Kidney glomerular epithelial cell (primary cell): ENCODE measurements around the gene NFAT5.

Experiments used
- DNase-seq: peaks from one replicate; lab custom pipeline; 2025; lab: John Stamatoyannopoulos, UW

Gene NFAT5

GRCh38 chr16:69644790-69645189 is 79.0 kb downstream of the NFAT5 start:
- DNase-seq = no peak

DNA sequence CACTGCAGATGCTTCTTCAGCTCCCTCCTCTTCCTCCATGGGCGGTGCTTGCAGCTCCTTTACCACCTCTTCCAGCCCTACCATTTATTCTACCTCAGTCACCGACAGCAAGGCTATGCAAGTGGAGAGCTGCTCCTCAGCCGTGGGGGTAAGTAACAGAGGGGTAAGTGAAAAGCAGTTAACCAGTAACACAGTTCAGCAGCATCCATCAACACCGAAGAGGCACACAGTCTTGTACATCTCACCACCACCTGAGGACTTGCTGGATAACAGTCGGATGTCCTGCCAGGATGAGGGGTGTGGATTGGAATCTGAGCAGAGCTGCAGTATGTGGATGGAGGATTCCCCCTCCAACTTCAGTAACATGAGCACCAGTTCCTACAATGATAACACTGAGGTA is 81.3 kb downstream of the NFAT5 start:
- no peak for DNase-seq

GRCh38 chr16:69651217-69651616 is 85.5 kb downstream of the NFAT5 start:
- no peak for DNase-seq

GRCh38 chr16:69654280-69654931 is 88.6 kb downstream of the NFAT5 start:
- DNase-seq = no peak

DNA sequence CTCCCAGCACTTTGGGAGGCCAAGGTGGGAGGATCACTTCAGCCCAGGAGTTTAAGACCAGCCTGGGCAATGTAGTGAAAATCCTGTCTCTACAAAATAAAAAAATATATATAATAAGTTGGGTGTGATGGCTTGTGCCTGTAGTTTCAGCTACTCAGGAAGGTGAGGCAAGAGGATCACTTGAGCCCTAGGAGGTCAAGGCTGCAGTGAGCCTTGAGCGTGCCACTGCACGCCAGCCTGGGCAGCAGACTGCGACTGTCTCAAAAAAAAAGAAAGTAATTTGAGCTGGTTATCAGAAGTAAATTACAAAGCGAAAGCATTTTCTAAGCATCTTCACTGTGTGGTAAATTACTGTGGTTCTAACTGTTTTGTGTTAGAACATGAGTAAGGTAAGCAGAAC is 94.4 kb downstream of the NFAT5 start:
- DNase-seq = no peak

DNA sequence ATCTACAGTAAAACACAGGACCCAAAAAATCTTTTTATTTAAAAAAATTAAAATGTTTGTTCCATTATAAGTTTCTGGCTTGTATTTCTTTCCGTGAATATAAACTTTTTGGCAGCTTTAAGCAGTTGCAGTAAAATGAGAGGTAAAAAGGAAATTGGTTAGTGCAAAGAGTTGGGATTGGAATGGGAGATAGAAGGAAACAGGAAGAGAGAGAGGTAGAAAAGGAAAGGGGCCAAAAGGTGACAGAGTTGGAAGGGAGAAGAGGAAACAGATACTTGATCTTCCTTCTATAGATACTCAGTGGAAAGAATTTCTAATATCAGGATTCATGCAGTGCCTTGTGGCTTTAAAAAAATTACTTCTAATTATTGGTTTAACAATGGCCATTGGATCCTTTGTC is 97.1 kb downstream of the NFAT5 start:
- DNase-seq = no peak

DNA sequence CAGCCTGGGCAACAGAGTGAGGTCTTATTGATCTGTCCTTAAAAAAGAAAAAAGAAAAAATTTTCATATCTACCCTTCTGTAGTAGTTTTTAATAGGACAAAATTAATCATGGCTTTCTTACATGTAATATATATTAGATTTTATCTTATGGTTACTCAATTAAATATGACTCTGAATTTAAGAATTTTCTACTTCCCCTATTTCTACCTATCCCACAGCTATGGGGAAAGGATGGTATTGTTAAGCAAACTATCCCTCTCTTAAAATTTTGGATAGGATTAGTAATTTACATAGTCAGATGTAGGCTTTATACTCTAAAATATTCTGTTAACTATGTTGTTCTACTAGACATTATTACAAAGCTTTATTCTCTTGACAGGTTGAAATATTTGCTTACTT is 98.1 kb downstream of the NFAT5 start:
- no peak for DNase-seq

- DNase-seq = no peak
Measured at GRCh38 chr16:69669577-69669976, 103.8 kb downstream of the NFAT5 start.

GRCh38 chr16:69672315-69672997 is 106.7 kb downstream of the NFAT5 start:
- no peak for DNase-seq

DNA sequence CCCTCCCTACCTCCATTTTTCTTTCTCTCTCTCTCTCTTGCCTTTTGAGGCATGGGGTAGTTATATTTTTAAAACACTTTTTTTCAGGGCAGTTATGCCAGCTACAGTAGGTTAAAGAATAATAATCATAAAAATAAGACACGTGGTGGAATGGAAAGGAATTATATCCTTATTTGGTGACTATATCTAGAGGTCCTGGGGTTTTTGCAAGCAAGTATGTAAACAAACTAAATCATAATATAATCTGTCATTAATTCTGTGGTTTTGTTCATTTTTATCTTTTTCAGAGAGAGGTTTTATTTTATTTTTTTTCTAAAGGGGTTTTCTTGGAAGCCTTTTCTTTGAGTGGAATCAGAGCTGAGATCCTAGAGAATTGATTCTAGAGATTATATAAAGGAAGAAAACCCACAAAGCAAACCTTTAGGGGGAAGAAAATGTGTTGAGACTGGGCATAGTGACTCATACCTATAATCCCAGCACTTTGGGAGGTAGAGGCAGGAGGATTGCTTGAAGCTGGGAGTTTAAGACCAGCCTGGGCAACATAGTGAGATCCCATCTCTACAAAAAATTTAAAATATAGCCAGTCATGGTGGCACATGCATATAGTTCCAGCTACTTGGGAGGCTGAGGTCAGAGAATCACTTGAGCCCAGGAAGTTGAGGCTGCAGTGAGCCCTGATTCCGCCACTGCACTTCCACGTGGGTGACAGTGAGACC is 107.4 kb downstream of the NFAT5 start:
- no peak for DNase-seq

GRCh38 chr16:69680358-69680757 is 114.6 kb downstream of the NFAT5 start:
- DNase-seq = no peak

DNA sequence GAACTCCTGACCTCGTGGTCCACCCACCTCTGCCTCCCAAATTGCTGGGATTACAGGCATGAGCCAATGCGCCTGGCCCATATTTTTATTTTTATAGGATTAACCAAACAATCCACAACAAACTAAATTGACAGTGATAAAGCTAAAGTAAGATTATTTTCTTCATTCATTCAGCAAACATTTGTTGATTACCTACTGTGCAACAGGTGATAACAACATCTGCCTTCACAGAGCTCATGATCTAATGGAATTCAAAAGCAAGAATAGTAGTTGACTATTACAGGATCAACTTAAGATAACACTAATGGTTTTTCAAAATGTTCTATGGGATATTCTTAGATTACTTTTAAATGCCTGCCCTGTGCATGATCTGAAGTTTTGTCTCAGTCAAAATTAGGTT is 122.8 kb downstream of the NFAT5 start:
- no peak for DNase-seq

DNA sequence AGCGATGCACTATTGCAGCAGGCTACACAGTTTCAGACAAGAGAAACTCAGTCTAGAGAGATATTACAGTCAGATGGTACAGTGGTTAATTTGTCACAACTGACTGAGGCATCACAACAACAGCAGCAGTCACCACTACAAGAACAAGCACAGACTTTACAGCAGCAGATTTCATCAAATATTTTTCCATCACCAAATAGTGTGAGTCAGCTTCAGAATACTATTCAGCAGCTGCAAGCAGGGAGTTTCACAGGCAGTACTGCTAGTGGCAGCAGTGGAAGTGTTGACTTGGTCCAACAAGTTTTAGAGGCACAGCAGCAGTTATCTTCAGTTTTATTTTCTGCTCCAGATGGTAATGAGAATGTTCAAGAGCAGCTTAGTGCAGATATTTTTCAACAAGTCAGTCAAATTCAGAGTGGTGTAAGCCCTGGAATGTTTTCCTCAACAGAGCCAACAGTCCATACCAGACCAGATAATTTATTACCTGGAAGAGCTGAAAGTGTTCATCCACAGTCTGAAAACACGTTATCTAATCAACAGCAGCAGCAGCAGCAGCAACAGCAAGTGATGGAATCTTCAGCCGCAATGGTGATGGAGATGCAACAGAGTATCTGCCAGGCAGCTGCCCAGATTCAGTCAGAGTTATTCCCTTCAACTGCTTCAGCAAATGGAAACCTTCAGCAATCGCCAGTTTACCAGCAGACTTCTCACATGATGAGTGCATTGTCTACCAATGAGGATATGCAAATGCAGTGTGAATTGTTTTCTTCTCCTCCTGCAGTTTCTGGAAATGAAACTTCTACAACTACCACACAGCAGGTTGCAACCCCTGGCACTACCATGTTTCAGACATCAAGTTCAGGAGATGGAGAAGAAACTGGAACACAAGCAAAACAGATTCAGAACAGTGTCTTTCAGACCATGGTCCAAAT is 126.5 kb downstream of the NFAT5 start:
- DNase-seq = peak; percentile 10

DNA sequence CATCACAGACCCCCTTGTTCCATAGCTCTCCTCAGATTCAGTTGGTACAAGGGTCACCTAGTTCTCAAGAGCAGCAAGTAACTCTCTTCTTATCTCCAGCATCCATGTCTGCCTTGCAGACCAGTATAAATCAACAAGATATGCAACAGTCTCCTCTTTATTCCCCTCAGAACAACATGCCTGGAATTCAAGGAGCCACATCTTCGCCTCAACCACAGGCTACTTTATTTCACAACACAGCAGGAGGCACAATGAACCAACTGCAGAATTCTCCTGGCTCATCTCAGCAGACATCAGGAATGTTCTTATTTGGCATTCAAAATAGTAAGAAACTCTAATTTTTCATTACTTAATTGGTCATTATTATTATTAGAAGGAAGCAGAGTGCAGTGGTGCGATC is 128.2 kb downstream of the NFAT5 start:
- no peak for DNase-seq

DNA sequence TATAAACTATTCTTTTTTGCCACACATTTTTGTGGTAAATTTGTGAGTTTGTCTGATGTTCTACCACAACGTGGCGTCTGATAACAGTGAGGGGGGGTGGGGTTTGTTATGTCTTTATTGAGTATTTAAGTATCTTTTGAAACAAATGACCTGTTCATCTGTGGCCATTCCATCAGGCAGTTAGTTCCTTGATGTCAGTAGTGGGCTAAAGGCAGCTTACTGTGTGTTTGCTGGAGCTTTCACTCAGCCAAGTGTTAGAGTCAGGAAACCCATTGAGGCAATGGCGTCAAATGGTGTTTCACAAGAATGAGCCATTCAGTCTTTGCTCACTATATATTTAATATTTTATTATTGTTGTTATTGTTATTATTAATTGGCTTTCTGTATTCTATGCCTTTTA is 132.6 kb downstream of the NFAT5 start:
- no peak for DNase-seq

GRCh38 chr16:69699915-69700314 is 134.1 kb downstream of the NFAT5 start:
- DNase-seq = no peak

DNA sequence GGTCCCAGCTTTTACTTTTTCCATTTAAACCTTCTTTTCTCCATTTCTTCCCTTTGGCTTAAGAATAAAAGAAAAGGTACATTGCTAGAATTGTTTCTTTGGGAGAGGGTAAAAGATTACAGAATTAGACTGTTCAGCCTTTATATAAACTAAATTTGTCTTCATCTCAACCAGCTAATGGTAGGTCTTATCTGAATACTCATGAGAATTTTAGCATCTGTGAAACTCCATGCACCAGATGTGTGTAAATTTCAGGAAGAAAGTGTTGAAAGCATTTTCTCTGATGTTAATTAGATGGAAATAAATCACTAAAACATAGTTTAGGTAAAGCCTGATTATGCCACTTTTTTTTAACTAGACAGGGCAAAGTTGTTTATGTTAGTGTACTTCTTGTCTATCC is 135.7 kb downstream of the NFAT5 start:
- DNase-seq = no peak

DNA sequence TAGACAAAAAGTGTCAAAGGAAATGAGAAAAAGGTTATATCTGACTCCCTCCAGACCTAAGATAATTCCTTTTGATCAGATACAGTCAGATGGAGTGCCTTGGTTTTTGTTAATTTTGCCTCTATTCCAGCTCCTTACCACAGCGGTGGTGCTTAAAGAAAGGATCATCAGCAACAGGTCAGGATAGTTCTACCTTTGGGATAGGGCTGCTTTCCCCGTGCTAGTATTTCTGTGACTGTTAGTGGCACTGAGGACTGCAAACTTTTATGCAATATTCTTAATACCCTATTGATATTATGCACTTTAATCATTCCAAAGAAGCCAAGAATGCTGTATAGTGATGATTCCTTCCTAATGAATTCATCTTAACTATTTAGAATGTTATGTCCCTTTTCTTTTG is 136.1 kb downstream of the NFAT5 start:
- DNase-seq = no peak

GRCh38 chr16:69703638-69704037 is 137.9 kb downstream of the NFAT5 start:
- peak; percentile 21 for DNase-seq

DNA sequence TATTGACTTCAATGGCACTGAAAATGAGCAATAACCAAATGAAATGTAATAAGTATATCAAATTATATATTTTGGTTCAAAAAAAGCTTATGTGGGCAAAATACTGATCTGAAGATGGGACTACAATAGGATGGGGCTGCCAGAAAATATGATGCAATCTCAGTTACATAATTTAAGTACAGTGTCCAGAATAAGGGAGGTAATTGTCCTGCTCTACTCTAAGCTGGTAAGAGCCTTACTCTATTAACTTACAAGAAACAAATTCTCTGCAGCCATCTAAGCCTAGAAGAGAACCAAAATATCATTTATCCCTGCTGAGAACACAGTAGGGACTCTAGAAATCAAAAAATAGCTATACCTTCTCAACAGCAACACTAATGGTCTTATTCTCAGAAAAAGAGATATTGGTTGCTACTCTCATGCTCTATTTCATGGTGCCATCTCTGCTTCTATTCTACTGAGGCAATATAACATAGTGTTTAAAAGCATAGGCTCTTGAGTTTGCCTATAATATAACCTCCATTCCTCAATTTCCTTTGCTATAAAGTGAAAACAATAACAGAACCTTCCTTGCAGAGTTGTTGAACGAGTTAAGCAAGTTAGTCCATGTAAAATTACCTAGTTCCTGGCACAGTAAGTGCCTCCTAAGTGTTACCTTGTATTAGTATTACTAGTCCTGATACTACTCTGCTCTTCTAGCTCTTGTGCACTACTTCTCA is 140.6 kb downstream of the NFAT5 start:
- no peak for DNase-seq

GRCh38 chr16:69706975-69707340 is 141.2 kb downstream of the NFAT5 start:
- no peak for DNase-seq
